ENCODE measurements around the gene DLK2.

DNA sequence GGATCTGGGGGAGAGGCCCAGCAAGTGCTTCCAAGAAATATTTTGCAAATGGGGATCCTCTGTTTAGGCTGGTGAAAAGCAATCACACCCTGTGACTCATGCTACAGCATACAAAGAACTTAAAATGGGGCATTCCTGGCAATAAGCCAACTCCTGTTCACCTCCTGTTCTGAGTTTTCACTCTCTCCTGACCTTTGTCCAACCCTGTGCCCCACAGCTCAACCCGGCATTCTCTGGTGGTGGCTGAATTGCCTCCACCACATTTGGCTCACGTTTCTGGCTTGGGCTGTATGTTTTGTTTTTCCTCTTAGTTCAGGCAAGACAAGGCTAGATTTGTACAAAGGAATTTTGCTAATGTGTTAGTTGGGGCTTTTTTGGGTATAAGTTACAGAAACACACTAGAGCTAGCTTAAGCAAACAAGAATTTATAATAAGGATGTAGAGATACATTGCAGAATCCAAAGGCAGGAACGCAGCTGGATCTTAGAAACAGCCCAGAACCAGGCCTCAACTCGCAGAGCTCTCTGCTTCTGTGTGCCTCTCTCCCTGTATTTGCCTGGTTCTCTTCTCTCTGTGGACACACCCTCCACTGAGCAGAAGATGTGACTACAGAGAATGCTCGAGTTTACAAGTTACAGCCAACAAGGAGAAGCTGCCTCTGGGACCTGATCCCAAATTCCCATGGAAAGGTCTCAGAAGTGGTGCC is 18.6 kb downstream of the DLK2 start:
- no peak for TF ChIP-seq EZH2 (IDR thresholded peaks at IDR 0.05; ENCODE audit: borderline replicate concordance, low read depth, low read length, severe bottlenecking)
- no peak for TF ChIP-seq POLR2A (IDR thresholded peaks at IDR 0.05; ENCODE audit: low read depth, low read length)
- TF ChIP-seq FOS (IDR thresholded peaks at IDR 0.05; ENCODE audit: borderline replicate concordance, insufficient read depth, low read length), result no peak
- TF ChIP-seq POLR2AphosphoS5 (IDR thresholded peaks at IDR 0.05; ENCODE audit: insufficient read depth, low read depth, low read length), result peak; percentile 43
